Gastroesophageal sphincter (tissue), 3 donors: ENCODE results near the gene CACNA2D3.

Experiments used
- EP300 ChIP-seq: sonication (generic); formaldehyde crosslinking; IDR thresholded peaks from one replicate; pipeline ENCODE4 v1.6.1; 2017; ENCODE audit warnings: antibody characterized with exemption, mild to moderate bottlenecking
- POLR2A ChIP-seq, 2 donors: fragments of 450-650 bp; IDR thresholded peaks; one replicate each; pipeline ENCODE4 v1.6.1; 2017; ENCODE audit warnings: antibody characterized with exemption in 2 of 2, mild to moderate bottlenecking in 2 of 2, moderate library complexity in 1 of 2
- TF ChIP-seq, protein P1 (sequence below), 4 experiments: fragments of 200-600 bp in 2 of 4; fragments of 450-650 bp in 2 of 4; sonication (generic) in 1 of 4; IDR thresholded peaks; one replicate each; pipeline ENCODE4 v1.5.1; 2017 to 2019; ENCODE audit warnings: antibody characterized with exemption in 4 of 4, mild to moderate bottlenecking in 2 of 4, moderate library complexity in 2 of 4

DNA sequence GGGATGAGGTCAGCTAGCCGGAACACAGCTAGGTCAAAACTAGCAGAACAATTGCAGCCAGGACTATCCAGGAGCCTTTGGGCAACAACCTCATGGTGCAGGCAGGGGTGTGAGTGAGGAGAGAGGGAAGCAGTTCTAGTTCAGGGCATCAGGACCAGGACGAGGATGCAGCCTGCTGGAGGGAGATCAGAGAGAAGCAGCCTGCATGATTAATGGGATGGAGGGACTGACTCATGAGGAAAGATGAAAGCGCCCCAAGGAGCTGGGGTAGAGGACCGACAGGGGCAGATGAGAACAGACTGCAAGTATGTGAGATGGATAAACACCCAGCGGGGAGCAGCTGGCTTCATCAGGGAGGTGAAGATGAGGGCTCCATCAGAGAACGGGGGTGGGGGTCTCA lies 843.4 kb downstream of the CACNA2D3 start:
- TF ChIP-seq, protein P1, sequence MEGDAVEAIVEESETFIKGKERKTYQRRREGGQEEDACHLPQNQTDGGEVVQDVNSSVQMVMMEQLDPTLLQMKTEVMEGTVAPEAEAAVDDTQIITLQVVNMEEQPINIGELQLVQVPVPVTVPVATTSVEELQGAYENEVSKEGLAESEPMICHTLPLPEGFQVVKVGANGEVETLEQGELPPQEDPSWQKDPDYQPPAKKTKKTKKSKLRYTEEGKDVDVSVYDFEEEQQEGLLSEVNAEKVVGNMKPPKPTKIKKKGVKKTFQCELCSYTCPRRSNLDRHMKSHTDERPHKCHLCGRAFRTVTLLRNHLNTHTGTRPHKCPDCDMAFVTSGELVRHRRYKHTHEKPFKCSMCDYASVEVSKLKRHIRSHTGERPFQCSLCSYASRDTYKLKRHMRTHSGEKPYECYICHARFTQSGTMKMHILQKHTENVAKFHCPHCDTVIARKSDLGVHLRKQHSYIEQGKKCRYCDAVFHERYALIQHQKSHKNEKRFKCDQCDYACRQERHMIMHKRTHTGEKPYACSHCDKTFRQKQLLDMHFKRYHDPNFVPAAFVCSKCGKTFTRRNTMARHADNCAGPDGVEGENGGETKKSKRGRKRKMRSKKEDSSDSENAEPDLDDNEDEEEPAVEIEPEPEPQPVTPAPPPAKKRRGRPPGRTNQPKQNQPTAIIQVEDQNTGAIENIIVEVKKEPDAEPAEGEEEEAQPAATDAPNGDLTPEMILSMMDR (IDR thresholded peaks at IDR 0.05): no peak
- TF ChIP-seq POLR2A (IDR thresholded peaks at IDR 0.05) (no peak), EP300 (no peak)
